ENCODE data around the gene SLC17A9.

SLC17A9 gene

GRCh38 chr20:62952373-62952967 is at the start of gene SLC17A9:
Gene SLC17A9, plus strand, starts transcription at chr20:62952709. Its CDS starts 122 bp downstream, at chr20:62952831.
- H3K4me3 ChIP-seq (ENCODE audit: low read depth in 1 of 5, low read length in 5 of 5) = peak within 1 kb of the TSS; percentile 40 to 57 (median 47)
- H3K27me3 ChIP-seq (ENCODE audit: control insufficient read depth in 5 of 5, insufficient read depth in 4 of 5, low read length in 5 of 5) = no peaks in the 10 kb centered on the region
- H3K4me1 ChIP-seq (ENCODE audit: control insufficient read depth in 5 of 5, insufficient read depth in 5 of 5, low read length in 5 of 5) = peaks cover 2 to 37% (median 33%) of the 10 kb centered on the region in 5 donors
- peak within 1 kb of the TSS in 4 of 5 donors; percentile 21 to 54 (median 32) for H3K9ac ChIP-seq (ENCODE audit: low read length in 5 of 5)
- peak within 1 kb of the TSS; percentile 65 for H3K27ac ChIP-seq (ENCODE audit: low read depth, low read length)
- peaks cover 0 to 5% (median 0%) of the 10 kb centered on the region in 5 donors for H3K9me3 ChIP-seq (ENCODE audit: control insufficient read depth in 5 of 5, low read length in 5 of 5)
- peaks cover 4 to 32% (median 26%) of the 10 kb centered on the region in 5 donors for H3K36me3 ChIP-seq (ENCODE audit: control insufficient read depth in 5 of 5, insufficient read depth in 5 of 5, low read length in 5 of 5)

GRCh38 chr20:62902926-62903615 is 49.4 kb upstream of the SLC17A9 start:
- H3K27ac ChIP-seq (ENCODE audit: low read depth, low read length) = no peak overlapping the region

GRCh38 chr20:62905536-62906117 is 46.9 kb upstream of the SLC17A9 start:
- peaks cover 7 to 95% (median 89%) of the 10 kb centered on the region in 5 donors for H3K36me3 ChIP-seq (ENCODE audit: control insufficient read depth in 5 of 5, insufficient read depth in 5 of 5, low read length in 5 of 5)
- no peaks in the 10 kb centered on the region for H3K27me3 ChIP-seq (ENCODE audit: control insufficient read depth in 5 of 5, insufficient read depth in 4 of 5, low read length in 5 of 5)
- no peak overlapping the region for H3K9ac ChIP-seq (ENCODE audit: low read length in 5 of 5)
- peaks cover 0 to 1% (median under 1%) of the 10 kb centered on the region in 5 donors for H3K4me1 ChIP-seq (ENCODE audit: control insufficient read depth in 5 of 5, insufficient read depth in 5 of 5, low read length in 5 of 5)
- no peak overlapping the region for H3K27ac ChIP-seq (ENCODE audit: low read depth, low read length)
- no peaks in the 10 kb centered on the region for H3K9me3 ChIP-seq (ENCODE audit: control insufficient read depth in 5 of 5, low read length in 5 of 5)
- H3K4me3 ChIP-seq (ENCODE audit: low read depth in 1 of 5, low read length in 5 of 5) = no peak overlapping the region

More at GRCh38 chr20:62902926-62903615, 49.4 kb upstream of the SLC17A9 start:
- H3K9me3 ChIP-seq (ENCODE audit: control insufficient read depth in 5 of 5, low read length in 5 of 5) = no peaks in the 10 kb centered on the region
- H3K9ac ChIP-seq (ENCODE audit: low read length in 5 of 5) = no peak overlapping the region
- H3K36me3 ChIP-seq (ENCODE audit: control insufficient read depth in 5 of 5, insufficient read depth in 5 of 5, low read length in 5 of 5) = peaks cover 5 to 70% (median 64%) of the 10 kb centered on the region in 5 donors
- no peak overlapping the region for H3K4me3 ChIP-seq (ENCODE audit: low read depth in 1 of 5, low read length in 5 of 5)
- no peaks in the 10 kb centered on the region for H3K27me3 ChIP-seq (ENCODE audit: control insufficient read depth in 5 of 5, insufficient read depth in 4 of 5, low read length in 5 of 5)
- peaks cover 4 to 16% (median 14%) of the 10 kb centered on the region in 5 donors for H3K4me1 ChIP-seq (ENCODE audit: control insufficient read depth in 5 of 5, insufficient read depth in 5 of 5, low read length in 5 of 5)

- H3K4me1 ChIP-seq (ENCODE audit: control insufficient read depth in 5 of 5, insufficient read depth in 5 of 5, low read length in 5 of 5) = no peaks in the 10 kb centered on the region
- H3K9ac ChIP-seq (ENCODE audit: low read length in 5 of 5) = no peak overlapping the region
- no peaks in the 10 kb centered on the region for H3K27me3 ChIP-seq (ENCODE audit: control insufficient read depth in 5 of 5, insufficient read depth in 4 of 5, low read length in 5 of 5)
- peaks cover 7 to 99% (median 93%) of the 10 kb centered on the region in 5 donors for H3K36me3 ChIP-seq (ENCODE audit: control insufficient read depth in 5 of 5, insufficient read depth in 5 of 5, low read length in 5 of 5)
- no peaks in the 10 kb centered on the region for H3K9me3 ChIP-seq (ENCODE audit: control insufficient read depth in 5 of 5, low read length in 5 of 5)
- H3K4me3 ChIP-seq (ENCODE audit: low read depth in 1 of 5, low read length in 5 of 5) = no peak overlapping the region
- no peak overlapping the region for H3K27ac ChIP-seq (ENCODE audit: low read depth, low read length)
Measured at GRCh38 chr20:62906209-62906608, 46.3 kb upstream of the SLC17A9 start.

- Histone ChIP-seq H3K4me3 (ENCODE audit: low read depth in 1 of 5, low read length in 5 of 5) (no peak overlapping the region), H3K9ac (ENCODE audit: low read length in 5 of 5) (no peak overlapping the region), H3K9me3 (ENCODE audit: control insufficient read depth in 5 of 5, low read length in 5 of 5) (no peaks in the 10 kb centered on the region), H3K36me3 (ENCODE audit: control insufficient read depth in 5 of 5, insufficient read depth in 5 of 5, low read length in 5 of 5) (peaks cover 7 to 99% (median 95%) of the 10 kb centered on the region in 5 donors), H3K27me3 (ENCODE audit: control insufficient read depth in 5 of 5, insufficient read depth in 4 of 5, low read length in 5 of 5) (no peaks in the 10 kb centered on the region), H3K27ac (ENCODE audit: low read depth, low read length) (no peak overlapping the region), H3K4me1 (ENCODE audit: control insufficient read depth in 5 of 5, insufficient read depth in 5 of 5, low read length in 5 of 5) (no peaks in the 10 kb centered on the region)
Measured at GRCh38 chr20:62906647-62907375, 45.7 kb upstream of the SLC17A9 start.

GRCh38 chr20:62907384-62908317 is 44.9 kb upstream of the SLC17A9 start:
- Histone ChIP-seq H3K27me3 (ENCODE audit: control insufficient read depth in 5 of 5, insufficient read depth in 4 of 5, low read length in 5 of 5) (no peaks in the 10 kb centered on the region), H3K9ac (ENCODE audit: low read length in 5 of 5) (no peak overlapping the region), H3K4me1 (ENCODE audit: control insufficient read depth in 5 of 5, insufficient read depth in 5 of 5, low read length in 5 of 5) (no peaks in the 10 kb centered on the region), H3K27ac (ENCODE audit: low read depth, low read length) (no peak overlapping the region), H3K9me3 (ENCODE audit: control insufficient read depth in 5 of 5, low read length in 5 of 5) (no peaks in the 10 kb centered on the region), H3K36me3 (ENCODE audit: control insufficient read depth in 5 of 5, insufficient read depth in 5 of 5, low read length in 5 of 5) (peaks cover 7 to 98% (median 93%) of the 10 kb centered on the region in 5 donors), H3K4me3 (ENCODE audit: low read depth in 1 of 5, low read length in 5 of 5) (no peak overlapping the region)

GRCh38 chr20:62908971-62909791 is 43.3 kb upstream of the SLC17A9 start:
- no peaks in the 10 kb centered on the region for H3K9me3 ChIP-seq (ENCODE audit: control insufficient read depth in 5 of 5, low read length in 5 of 5)
- no peak overlapping the region for H3K27ac ChIP-seq (ENCODE audit: low read depth, low read length)
- H3K4me1 ChIP-seq (ENCODE audit: control insufficient read depth in 5 of 5, insufficient read depth in 5 of 5, low read length in 5 of 5) = peaks cover 0 to 9% (median 6%) of the 10 kb centered on the region in 5 donors
- H3K4me3 ChIP-seq (ENCODE audit: low read depth in 1 of 5, low read length in 5 of 5) = no peak overlapping the region
- no peak overlapping the region for H3K9ac ChIP-seq (ENCODE audit: low read length in 5 of 5)
- peaks cover 4 to 90% (median 87%) of the 10 kb centered on the region in 5 donors for H3K36me3 ChIP-seq (ENCODE audit: control insufficient read depth in 5 of 5, insufficient read depth in 5 of 5, low read length in 5 of 5)
- no peaks in the 10 kb centered on the region for H3K27me3 ChIP-seq (ENCODE audit: control insufficient read depth in 5 of 5, insufficient read depth in 4 of 5, low read length in 5 of 5)

- Histone ChIP-seq H3K36me3 (ENCODE audit: control insufficient read depth in 5 of 5, insufficient read depth in 5 of 5, low read length in 5 of 5) (peaks cover 3 to 80% (median 78%) of the 10 kb centered on the region in 5 donors), H3K27ac (ENCODE audit: low read depth, low read length) (no peak overlapping the region), H3K4me3 (ENCODE audit: low read depth in 1 of 5, low read length in 5 of 5) (no peak overlapping the region), H3K27me3 (ENCODE audit: control insufficient read depth in 5 of 5, insufficient read depth in 4 of 5, low read length in 5 of 5) (no peaks in the 10 kb centered on the region), H3K9me3 (ENCODE audit: control insufficient read depth in 5 of 5, low read length in 5 of 5) (no peaks in the 10 kb centered on the region), H3K4me1 (ENCODE audit: control insufficient read depth in 5 of 5, insufficient read depth in 5 of 5, low read length in 5 of 5) (peaks cover 0 to 20% (median 17%) of the 10 kb centered on the region in 5 donors), H3K9ac (ENCODE audit: low read length in 5 of 5) (no peak overlapping the region)
Measured at GRCh38 chr20:62910217-62910766, 42.2 kb upstream of the SLC17A9 start.
